SKM-1 treated with dmso at 0.1 percent for 144 hours (cell line): ENCODE measurements around the gene ACTR1A.
"Not testable (repeated sequence)": the region's sequence is repeated elsewhere in the genome, so short reads cannot be mapped to it uniquely, and the experiment has no call there.

Experiments used
- DNase-seq: peaks from one replicate; lab custom pipeline; 2025; ENCODE audit not compliant: unreplicated experiment; lab: John Stamatoyannopoulos, UW

Gene ACTR1A

DNA sequence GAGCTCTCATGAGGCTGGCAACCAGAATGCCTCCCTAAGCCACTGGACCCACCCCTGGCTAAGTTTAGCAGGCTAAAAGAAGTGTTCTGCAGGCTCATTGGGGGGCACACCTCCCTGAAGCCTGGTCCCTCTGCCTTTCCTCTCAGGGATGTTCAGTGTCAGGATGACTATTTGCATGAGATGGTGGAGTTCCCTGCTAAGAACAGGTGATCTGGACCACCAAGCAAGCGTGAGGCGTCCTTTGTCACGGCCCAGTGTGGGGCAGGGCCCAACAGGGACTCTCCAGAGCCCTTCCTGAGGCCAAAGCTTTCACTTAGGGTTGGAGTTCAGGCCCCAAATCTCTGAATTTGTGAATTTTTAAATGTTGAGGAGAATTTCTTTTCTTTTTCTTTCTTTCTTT, 13.2 kb upstream of the ACTR1A start:
- no peak for DNase-seq

DNA sequence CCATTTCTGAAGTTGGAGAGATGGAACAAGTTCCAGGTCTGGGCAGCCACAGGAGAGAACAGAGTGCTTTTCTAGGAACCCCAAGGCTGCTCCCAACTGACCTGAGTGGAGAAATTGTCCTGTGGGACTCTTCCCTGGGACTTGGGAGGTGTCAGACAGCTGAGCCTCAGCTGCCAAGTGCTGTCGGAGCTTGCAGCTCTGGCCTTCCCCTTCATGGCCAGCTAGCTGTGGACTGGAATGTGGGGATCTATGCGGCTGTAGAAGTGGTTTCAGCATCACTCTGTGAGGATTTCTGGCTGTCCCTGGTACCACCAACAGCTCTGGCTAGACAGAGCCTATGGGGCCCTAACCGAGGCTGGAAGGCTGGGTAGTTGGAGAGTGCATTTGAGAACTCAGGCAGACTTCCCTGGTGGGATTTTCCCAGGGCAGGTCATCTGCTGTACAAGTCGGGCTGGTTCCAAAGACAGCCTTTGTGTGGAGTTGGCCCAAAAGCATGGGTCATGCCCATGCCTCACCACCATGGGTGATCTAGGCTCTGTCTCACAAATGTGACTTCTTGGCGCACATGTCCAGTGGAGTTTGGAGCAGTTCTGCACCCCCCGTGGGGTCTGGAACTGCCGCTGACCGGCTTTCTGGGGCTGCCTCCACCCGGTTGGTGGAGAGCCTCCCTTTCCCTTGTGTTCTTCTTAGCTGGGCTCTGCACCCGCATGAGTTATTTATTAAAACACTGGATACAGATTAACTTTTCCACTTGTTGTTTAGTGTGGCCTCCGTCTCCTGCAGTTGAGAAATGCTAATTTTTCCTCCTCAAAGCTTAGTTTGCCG, 12.2 kb upstream of the ACTR1A start:
- DNase-seq: no peak

DNA sequence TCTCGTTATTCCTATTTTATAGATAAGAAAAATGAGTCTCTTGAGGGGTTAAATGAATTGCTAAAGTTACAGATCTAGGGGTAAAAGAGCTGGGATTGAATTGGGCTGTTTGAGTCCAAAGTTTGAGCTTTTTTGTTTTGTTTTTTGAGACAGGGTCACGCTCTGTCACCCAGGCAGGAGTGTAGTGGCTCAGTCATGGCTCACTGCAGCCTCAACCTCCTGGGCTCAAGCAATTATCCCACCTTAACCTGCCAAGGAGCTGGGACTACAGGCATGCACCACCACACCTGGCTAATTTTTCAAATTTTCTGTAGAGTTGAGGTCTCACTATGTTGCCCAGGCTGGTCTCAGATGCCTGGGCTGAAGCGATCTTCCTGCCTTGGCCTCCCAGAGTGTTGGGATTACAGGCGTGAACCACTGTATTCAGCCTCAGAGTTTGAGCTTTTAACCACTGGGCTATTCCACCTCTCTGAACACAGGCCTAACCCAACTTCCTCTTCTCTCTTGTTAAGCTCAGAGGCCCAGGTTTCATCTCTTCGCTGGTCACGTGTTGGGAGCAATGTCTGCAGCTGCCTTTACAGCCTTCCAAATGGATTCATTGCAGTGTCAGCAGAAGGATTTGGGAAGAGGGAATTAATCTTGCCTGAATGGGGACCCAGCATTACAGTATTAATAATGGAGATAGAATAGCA, 9.2 kb upstream of the ACTR1A start:
- DNase-seq: peak; percentile 83

DNA sequence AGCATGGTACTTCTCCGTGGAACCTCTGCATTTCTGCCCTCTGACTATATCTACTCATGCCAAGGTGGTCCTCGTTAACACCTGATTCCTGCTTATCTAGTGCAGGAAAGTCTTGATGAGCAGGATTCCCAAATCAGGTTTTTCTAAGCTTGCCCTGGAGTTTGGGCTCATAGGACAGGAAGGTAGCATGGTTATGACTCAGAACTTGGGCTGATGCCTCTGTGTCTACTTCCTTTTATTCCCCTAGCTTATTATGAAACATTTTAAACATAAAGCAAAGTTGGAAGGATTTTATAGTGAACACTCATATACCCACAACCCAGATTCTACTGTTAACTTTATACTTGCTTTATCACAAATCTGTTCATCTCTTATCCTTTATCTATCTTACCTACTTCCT, 6.9 kb upstream of the ACTR1A start:
- DNase-seq: peak; percentile 34

DNA sequence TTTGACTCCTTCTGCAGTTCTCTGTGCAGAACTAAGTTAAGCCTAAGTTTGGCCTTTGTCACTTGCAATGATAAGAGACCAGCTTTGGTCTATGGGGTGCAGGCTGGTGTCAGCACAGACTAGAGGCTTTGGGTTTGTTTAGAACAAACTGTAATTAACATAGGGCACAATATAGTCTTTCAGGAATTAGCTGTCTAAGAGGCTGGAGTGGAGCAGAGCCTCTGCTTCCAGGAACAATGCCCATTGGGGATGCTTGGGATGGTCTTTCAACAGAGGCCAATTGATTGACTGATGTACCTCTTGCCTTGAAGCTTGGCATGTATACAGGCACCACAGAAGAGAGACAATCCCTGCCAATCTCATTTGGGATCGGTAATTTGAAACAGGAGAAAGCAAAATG, 6.0 kb upstream of the ACTR1A start:
- no peak for DNase-seq

DNA sequence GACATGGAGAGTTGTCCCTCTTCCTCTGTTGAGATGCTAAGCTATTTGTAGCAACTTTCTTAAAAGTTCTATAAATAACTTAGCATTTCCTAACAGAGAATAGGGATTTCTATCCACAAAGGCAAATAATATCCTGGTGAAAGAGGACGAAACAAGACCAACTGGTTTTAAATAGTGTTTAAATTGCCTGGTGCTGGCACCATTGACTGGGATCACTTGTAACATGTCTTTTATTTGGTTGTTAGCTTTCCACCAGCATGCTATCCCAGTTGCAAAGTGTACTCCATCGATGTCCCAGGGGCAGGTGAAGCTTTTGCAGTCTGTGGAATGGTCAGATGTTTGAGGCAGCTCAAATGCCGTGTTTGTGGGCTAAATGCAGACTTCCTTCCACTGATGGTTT, 5.0 kb upstream of the ACTR1A start:
- DNase-seq: no peak

DNA sequence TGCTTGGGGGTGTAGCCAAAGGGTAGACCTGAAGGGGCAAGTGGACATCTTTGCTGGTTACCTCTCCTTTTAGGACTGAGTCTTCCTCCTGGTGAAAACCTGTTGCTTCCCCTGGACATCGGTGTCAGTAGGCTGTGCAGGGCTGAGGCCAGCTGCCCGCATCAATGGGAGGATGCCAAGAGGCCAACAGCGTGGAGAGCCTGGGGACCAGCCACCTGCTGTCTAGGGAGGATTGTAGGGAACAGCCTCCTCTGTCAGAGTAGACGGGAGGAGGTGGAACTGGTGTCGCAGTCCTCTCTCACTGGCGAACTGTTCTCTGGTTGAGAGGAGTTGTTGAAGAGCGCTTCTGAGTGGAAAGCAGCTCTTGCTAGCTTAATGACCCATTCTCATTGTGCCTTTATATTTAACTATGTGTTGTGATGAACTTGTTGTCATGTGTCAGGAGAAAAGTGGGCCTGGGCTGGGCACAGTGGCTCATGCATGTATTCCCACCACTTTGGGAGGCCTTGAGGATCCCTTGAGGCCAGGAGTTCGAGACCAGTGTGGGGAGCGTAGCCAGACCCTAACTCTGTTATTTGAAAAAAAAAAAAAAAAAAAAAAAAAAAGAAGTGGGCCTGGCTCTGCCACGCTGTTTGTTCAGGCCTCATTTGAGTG, 3.1 kb upstream of the ACTR1A start:
- DNase-seq: no peak

DNA sequence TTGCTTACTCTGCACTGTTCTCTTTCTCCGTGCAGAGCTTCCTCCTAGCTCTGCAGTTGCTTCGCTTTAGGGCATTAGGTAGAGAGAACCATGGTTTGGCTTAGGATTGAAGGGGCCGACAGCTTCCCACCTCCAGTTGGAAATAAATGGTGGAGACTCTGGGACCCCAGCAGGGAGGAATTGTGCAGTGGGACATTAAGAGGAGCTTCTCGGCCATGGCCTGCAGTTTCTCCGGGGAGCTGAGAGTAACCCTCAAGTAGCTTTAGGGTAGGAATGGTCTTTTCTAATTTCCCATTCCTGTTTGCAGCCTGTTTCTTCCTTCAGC, 2.4 kb upstream of the ACTR1A start:
- no peak for DNase-seq

DNA sequence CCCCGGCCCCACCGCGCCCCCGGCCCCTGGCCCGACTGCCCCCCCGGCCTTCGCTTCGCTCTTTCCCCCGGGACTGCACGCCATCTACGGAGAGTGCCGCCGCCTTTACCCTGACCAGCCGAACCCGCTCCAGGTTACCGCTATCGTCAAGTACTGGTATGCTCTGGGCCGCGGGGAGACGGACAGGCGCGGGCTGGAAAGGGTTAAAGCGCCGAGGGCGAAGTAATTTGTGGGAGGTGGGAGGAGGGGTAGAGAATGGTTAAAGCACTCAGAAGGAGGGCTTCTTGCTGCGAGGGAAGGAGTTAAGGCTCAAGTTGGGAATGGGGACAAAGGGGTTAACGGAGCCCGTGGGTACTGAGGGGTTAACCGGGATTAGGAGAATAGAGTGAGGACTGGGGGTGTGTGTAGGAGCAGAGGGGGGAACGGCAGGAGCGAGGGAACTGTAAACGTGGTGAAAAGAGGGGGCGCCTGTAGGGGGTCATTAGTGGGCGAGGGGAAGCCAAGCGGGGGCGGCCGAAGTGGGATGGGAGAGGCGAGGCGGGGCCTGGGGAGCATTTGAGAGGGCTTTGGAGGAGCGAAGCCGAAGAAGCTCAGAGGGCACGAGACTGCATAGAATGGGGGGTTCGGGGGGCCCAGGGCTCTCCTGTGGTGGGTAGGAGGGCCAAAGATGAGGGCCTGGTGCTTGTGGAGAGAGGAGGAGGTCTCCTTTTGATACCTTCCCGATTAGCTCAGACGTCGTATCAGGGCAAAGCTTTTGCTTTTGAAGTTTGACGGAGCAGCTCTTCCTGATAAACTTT, 1.9 kb upstream of the ACTR1A start:
- no peak for DNase-seq

DNA sequence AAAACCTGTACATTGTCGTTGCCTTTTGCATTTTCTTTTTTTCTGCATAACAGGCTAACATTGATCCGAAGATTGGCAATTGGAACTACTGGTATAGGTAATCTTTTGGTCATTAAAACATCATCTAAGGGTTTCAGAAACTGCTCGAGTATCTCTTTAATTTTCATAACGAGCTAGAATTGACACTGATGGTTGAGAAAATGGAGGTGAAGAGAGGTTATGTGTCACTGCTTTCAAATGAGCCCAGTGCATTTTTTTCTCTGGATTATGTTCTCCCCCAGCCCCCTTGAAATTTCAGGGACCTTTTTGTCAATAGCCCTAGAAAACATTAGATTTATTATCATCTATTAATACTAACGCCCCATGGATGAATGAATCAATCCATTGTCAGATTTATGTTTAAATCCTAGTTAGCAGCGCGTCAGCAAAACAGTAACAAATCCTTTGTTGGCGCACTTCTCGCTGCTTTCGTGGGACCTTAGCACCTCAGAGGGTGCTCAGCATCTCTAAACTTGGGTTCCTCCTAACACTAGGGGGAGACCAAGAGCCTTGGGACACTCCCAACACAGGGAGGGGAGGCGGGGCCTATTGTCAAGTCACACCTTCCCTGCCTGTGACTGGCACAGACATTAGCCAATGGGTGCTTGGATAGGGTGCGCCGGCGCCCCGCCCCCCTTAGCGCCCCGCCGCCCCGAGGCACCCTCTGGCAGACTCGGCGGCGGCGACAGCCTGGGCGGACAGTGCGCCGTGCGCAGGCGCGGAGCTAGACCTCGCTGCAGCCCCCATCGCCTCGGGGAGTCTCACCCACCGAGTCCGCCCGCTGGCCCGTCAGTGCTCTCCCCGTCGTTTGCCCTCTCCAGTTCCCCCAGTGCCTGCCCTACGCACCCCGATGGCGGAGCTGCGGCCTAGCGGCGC, 1.0 kb upstream of the ACTR1A start, which contains the start of gene SUFU:
SUFU (plus strand) TSS at position 709 of the 915 bp plus-strand sequence; CDS start at position 890, 181 bp downstream.
- peak; percentile 98 for DNase-seq

DNA sequence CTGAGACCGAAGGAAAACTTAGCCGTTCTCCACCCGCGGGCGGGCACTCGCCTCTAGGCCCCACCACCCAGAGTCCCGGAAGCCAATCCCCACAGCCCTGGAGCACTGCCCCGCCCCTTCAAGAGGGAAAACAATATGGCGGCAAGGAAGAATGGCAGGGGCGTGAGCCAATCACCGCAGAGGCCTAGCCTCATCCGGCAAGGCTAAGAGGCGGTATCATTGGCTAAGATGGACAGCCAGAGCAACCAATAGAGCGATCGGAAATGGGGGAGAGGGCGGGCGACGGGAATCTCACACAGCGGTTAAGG, 529 bp downstream of the ACTR1A start:
- peak; percentile 99 for DNase-seq

DNA sequence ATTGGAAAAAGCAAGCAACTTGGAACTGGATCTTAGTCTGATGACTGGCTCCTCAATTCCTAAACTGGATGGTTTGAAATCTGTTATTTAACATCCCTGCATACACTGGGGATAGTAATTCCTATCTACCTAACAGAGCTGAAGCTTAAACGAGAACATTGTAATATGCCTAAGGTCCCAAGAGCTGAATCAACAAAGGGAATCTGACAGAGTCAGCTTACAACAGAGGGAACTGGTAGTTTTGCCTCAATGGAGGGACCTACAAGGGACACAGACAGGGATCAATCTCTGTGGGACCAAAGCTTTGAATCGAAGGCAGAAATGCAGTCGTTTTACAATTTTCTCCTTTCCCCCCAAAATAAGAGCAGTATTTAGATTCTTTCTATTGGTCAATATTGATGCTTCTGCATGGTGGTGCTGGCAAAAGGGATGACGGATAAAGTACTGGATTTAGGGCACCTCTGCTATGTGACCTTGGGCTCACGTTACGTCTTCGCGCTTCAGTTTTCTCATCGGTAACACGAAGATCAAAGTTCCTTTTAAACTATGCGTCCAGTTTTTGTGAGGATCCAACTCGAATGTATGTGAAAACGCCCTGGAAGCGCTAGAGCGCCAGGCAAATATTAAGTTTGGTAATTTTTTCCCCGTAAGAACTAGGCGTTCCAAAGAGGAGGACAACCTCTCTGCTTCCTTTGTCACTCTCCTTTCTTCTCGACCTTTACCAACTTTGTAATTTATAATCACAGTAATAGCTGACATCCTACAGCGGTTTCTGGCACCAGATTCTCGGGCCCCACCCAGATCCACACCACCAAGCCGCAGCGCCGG, 1.1 kb downstream of the ACTR1A start:
- no peak for DNase-seq

DNA sequence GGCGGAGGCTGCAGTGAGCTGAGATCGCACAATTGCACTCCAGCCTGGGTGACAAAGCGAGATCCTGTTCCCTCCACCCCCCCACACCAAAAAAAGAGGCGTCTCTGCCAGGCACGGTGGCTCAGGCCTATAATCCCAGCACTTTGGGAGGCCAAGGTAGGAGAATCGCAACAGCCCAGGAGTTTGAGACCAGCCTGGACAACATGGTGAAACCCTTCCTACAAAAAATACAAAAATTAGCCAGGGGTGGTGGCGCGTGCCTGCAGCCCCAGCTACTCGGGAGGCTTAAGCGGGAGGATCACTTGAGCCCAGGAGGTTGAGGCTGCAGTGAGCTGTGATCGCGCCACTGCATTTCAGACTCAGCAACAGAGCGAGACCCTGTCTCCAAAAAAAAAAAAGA, 1.8 kb downstream of the ACTR1A start:
- not testable (repeated sequence) for DNase-seq

DNA sequence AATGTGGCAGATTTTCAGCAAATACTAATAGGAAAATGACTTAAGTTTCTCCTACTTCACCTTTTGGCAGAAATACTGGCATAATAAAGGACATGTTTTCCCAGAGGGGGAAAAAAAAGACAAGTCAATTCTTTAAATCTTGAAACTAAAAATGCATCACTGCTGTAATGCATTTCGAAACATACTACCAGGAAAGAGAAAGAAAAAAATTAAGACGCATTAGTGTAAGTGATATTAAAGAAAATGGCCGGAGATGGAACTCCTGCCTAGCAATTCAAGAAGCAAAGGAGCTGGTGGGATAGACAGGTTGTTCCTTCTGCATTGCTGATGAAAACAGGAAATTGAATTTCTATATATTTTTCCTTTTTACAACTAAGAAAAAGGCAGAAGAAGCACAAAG, 3.2 kb downstream of the ACTR1A start:
- no peak for DNase-seq

DNA sequence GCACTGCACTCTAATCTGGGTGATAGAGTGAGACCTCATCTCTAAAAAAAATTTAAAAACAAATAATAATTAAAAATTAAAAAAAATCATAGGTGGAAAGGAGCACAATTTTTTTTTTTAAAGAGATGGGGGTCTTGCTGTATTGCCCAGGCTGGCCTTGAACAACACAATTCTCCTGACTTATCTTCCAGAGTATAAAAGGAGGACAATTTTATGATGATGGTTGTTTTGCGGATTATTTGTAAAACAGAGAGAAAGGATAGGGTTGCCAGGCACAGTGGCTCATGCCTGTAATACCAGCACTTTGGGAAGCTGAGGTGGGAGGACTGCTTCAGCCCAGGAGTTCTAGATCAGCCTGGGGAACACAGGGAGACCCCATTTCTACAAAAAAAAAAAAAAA, 5.0 kb downstream of the ACTR1A start:
- no peak for DNase-seq

DNA sequence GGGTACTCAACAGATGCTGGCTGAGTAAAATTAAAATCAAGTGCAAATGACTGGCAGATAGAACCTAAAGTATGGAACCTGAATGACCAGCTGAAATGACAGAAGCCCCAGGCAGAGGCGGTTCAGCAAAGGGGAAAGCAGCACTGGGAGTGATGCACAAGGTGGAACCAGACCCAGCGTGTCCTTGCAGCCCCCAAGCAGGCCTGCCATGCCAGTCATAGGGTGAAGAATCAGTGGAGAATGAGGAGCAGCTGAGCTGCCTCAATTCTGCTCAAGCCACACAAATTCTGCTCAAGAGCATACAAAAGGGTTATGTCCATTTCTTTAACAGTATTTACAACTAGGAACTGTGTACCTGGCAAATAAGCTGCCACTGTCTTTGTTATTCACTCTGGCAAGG, 8.7 kb downstream of the ACTR1A start:
- no peak for DNase-seq

DNA sequence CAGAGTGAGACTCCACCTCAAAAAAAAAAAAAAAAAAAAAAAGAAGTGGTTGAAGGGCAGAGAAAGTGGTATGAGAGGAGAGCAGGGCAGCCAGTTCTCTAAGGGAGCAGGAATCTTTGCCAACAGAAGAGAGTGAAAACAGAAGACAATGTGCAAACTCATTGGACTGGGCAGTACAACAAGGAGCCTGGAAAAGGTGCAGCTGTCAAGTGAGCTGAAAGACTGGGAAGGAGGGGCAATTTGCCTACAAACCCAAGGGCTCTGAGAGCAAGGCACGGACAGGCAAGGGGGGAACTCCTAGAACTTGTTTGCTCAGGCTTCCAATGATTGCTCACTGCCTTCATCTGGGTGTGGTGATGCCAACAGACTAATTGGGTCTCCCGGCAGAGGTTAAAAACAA, 9.5 kb downstream of the ACTR1A start:
- DNase-seq: no peak

DNA sequence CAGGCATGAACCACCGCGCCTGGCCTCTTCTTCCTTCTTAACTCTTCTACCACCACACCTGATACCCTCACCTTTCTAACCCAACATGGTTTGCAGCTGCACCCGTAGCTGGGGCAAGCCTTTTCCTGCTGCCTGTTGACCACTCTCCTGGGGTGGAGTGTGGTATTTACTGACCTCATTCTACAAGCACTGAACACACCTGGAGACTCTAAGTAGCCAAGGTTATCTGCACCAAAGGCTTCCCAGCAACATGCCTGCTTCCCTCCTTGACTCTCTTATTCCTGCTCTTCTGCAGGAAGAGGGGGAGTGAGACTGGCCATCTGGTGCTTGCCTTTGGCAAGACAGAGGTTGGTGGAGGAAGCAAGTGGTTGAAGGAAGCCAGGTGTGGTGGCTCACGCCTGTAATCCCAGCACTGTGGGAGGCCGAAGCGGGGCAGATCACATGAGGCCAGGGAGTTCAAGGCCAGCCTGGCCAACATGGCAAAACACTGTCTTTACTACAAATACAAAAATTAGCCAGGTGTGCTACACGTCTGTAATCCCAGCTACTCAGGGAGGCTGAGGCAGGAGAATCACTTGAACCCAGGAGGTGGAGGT, 10.1 kb downstream of the ACTR1A start:
- no peak for DNase-seq

DNA sequence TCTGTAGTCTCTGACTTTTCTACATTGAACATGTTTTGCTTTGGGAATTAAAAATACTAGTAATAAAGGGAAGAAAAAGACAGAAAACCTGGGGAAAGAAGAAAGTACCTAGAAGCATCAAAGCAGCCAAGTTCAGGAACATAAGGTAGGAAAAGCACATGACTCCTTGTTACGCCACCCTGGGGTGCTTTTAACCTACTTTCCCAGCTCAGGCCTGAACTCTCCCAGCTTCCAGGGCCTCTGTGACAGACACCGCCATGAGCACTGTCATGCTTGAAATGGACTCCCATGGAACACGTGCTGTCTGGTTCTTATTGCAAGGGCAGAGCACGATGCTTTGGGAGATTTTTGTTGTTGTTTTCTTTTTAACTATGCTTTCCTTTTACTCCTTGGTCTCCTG, 11.4 kb downstream of the ACTR1A start:
- no peak for DNase-seq
